ENCODE data around the gene MCEMP1. TPM values are rescaled to one million over a fixed set of nuclear protein-coding genes. Genes with fewer than 3 reads are reported as not detected.

Gene MCEMP1
- total RNA-seq, 1 donor from 2014 or later: 0.96 TPM

GRCh38 chr19:7670790-7671189 is 6.1 kb upstream of the MCEMP1 start:
- DNase-seq (ENCODE audit: low spot score): no peak

GRCh38 chr19:7672522-7672921 is 4.4 kb upstream of the MCEMP1 start:
- no peak for DNase-seq (ENCODE audit: low spot score)

- peak; percentile 35 for DNase-seq (ENCODE audit: low spot score)
Measured at GRCh38 chr19:7674010-7675005, 2.6 kb upstream of the MCEMP1 start.

- no peak for DNase-seq (ENCODE audit: low spot score)
Measured at GRCh38 chr19:7676376-7676775, 514 bp upstream of the MCEMP1 start.

- DNase-seq (ENCODE audit: low spot score): no peak
Measured at GRCh38 chr19:7677669-7678311, 900 bp downstream of the MCEMP1 start.

- no peak for DNase-seq (ENCODE audit: low spot score)
Measured at GRCh38 chr19:7678971-7679751, 2.3 kb downstream of the MCEMP1 start.

- DNase-seq (ENCODE audit: low spot score): no peak
Measured at GRCh38 chr19:7679771-7680605, 3.1 kb downstream of the MCEMP1 start.

GRCh38 chr19:7680606-7681339 is 3.9 kb downstream of the MCEMP1 start, which contains the start of gene TRAPPC5:
TSS of gene TRAPPC5 (plus strand) at chr19:7680833. CDS start at chr19:7682254, 1,421 bp downstream.
- peak; percentile 87 for DNase-seq (ENCODE audit: low spot score)

- peak; percentile 82 for DNase-seq (ENCODE audit: low spot score)
Measured at GRCh38 chr19:7681340-7682174, 4.7 kb downstream of the MCEMP1 start.

- DNase-seq (ENCODE audit: low spot score): no peak
Measured at GRCh38 chr19:7682175-7682855, 5.4 kb downstream of the MCEMP1 start.

GRCh38 chr19:7685546-7686445 is 8.9 kb downstream of the MCEMP1 start:
- no peak for DNase-seq (ENCODE audit: low spot score)

GRCh38 chr19:7687177-7687576 is 10.3 kb downstream of the MCEMP1 start:
- no peak for DNase-seq (ENCODE audit: low spot score)

- no peak for DNase-seq (ENCODE audit: low spot score)
Measured at GRCh38 chr19:7689165-7689564, 12.3 kb downstream of the MCEMP1 start.

GRCh38 chr19:7690779-7691258 is 13.9 kb downstream of the MCEMP1 start:
- DNase-seq (ENCODE audit: low spot score): no peak

GRCh38 chr19:7691497-7691896 is 14.6 kb downstream of the MCEMP1 start:
- no peak for DNase-seq (ENCODE audit: low spot score)

- DNase-seq (ENCODE audit: low spot score): no peak
Measured at GRCh38 chr19:7692417-7693088, 15.7 kb downstream of the MCEMP1 start.

- no peak for DNase-seq (ENCODE audit: low spot score)
Measured at GRCh38 chr19:7694499-7694898, 17.6 kb downstream of the MCEMP1 start.
